GM18499 (cell line): ENCODE data around the gene FHIT.

ENCODE experiments used
- ATAC-seq: cut with Tn5 transposase; IDR thresholded peaks from one replicate; pipeline ENCODE4 v1.9.1; 2021; ENCODE audit warnings: moderate number of reproducible peaks; ENCODE audit not compliant: insufficient read depth, unreplicated experiment

Gene FHIT

GRCh38 chr3:60399861-60400845 lies 851.1 kb downstream of the FHIT start:
- no peak for ATAC-seq

GRCh38 chr3:60399292-60399691 lies 852.0 kb downstream of the FHIT start:
- no peak for ATAC-seq

- no peak for ATAC-seq
These were observed 856.0 kb downstream of the FHIT start for GRCh38 chr3:60395173-60395762.

GRCh38 chr3:60393946-60394345 lies 857.3 kb downstream of the FHIT start:
- no peak for ATAC-seq

- ATAC-seq, result no peak
These were observed 858.8 kb downstream of the FHIT start for GRCh38 chr3:60392501-60392900.

GRCh38 chr3:60391292-60391691 lies 860.0 kb downstream of the FHIT start:
- no peak for ATAC-seq

- no peak for ATAC-seq
These were observed 862.5 kb downstream of the FHIT start for GRCh38 chr3:60388731-60389130.

GRCh38 chr3:60386306-60386705 lies 864.9 kb downstream of the FHIT start:
- ATAC-seq, result no peak

- no peak for ATAC-seq
These were observed 866.9 kb downstream of the FHIT start for GRCh38 chr3:60384341-60384740.

GRCh38 chr3:60383345-60383744 lies 867.9 kb downstream of the FHIT start:
- no peak for ATAC-seq

- no peak for ATAC-seq
These were observed 884.8 kb downstream of the FHIT start for GRCh38 chr3:60366486-60366885.

- ATAC-seq, result peak; percentile 65
These were observed 885.9 kb downstream of the FHIT start for GRCh38 chr3:60365360-60365759.

- ATAC-seq, result no peak
These were observed 886.8 kb downstream of the FHIT start for GRCh38 chr3:60364475-60364874.

GRCh38 chr3:60363817-60364216 lies 887.4 kb downstream of the FHIT start:
- ATAC-seq, result no peak

GRCh38 chr3:60355825-60356224 lies 895.4 kb downstream of the FHIT start:
- ATAC-seq, result no peak

- no peak for ATAC-seq
These were observed 899.8 kb downstream of the FHIT start for GRCh38 chr3:60351481-60351880.

- ATAC-seq, result no peak
These were observed 906.9 kb downstream of the FHIT start for GRCh38 chr3:60344340-60344739.

GRCh38 chr3:60343831-60344230 lies 907.4 kb downstream of the FHIT start:
- ATAC-seq, result no peak

- no peak for ATAC-seq
These were observed 911.9 kb downstream of the FHIT start for GRCh38 chr3:60339304-60339703.

- no peak for ATAC-seq
These were observed 913.8 kb downstream of the FHIT start for GRCh38 chr3:60337421-60337820.

- no peak for ATAC-seq
These were observed 915.2 kb downstream of the FHIT start for GRCh38 chr3:60336061-60336460.

- ATAC-seq, result no peak
These were observed 917.5 kb downstream of the FHIT start for GRCh38 chr3:60333710-60334109.
